ENCODE results near the gene ZBTB7B. TPM values are rescaled to one million over a fixed set of nuclear protein-coding genes. Genes with fewer than 3 reads are reported as not detected.

Gene ZBTB7B
- total RNA-seq, 1 donor from 2014 or later, result 56.6 TPM

GRCh38 chr1:155012776-155013602, 10.4 kb downstream of the ZBTB7B start:
- Mint-ChIP-seq H3K27me3 (no peaks in the 10 kb centered on the region), H3K4me3 (no peak overlapping the region), H3K9me3 (no peaks in the 10 kb centered on the region), H3K27ac (peak overlapping the region; percentile 83), H3K4me1 (peaks cover 85% of the 10 kb centered on the region), H3K36me3 (ENCODE audit: low read depth) (peaks cover 17% of the 10 kb centered on the region)
- CTCF ChIA-PET, result interaction anchor here (1.1 kb wide), 1 partner anchor 57 kb away, joined by 3 read pairs; the partner anchor contains the start of gene PBXIP1
- POLR2A ChIA-PET, result interaction anchor here (0.5 to 6.3 kb wide), 5 partner anchors 10 to 518 kb away, joined by 4 to 85 read pairs (median 12); partner anchors contain the start of genes PMVK, PYGO2 and ZBTB7B
- intact Hi-C loops (cut with micrococcal nuclease), result no loop called here
- DNase-seq (no peak), ATAC-seq (ENCODE audit: low read depth) (no peak)
- TF ChIP-seq CTCF (IDR thresholded peaks at IDR 0.05), result no peak

DNA sequence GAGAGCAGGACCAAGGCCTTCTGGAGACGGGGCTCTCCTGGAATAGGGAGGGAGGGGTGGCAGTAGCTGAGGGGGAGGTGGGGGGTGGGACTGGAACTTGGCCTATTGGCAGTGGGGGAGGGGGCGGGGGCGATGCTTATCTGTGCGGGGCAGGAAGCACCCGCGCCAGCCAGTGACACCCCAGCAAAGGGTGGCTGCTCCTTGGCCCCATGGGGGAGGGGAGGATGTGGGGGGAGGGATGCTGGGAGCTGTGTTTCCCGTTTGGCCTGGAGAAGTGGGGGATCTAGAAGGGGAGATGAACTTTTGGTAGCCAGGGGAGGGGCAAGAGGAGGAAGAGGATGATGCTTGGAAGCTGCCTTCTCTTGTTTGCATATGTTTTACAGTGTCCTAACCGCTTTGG, 11.0 kb downstream of the ZBTB7B start:
- H3K9me3 Mint-ChIP-seq, result no peaks in the 10 kb centered on the region
- intact Hi-C loops (cut with micrococcal nuclease), result no loop called here
- no peak for TF ChIP-seq CTCF (IDR thresholded peaks at IDR 0.05)
- H3K36me3 Mint-ChIP-seq (ENCODE audit: low read depth), result peaks cover 17% of the 10 kb centered on the region
- ChIA-PET POLR2A (interaction anchor here (0.5 to 6.3 kb wide), 4 partner anchors 11 to 517 kb away, joined by 4 to 85 read pairs (median 18); partner anchors contain the start of genes PYGO2 and ZBTB7B), CTCF (interaction anchor here (1.1 to 2.0 kb wide), 2 partner anchors 58 to 77 kb away, joined by 3 to 4 read pairs; partner anchors contain the start of genes PBXIP1 and PMVK)
- peak overlapping the region; percentile 83 for H3K27ac Mint-ChIP-seq
- no peaks in the 10 kb centered on the region for H3K27me3 Mint-ChIP-seq
- DNase-seq (no peak), ATAC-seq (ENCODE audit: low read depth) (no peak)
- peaks cover 86% of the 10 kb centered on the region for H3K4me1 Mint-ChIP-seq
- no peak overlapping the region for H3K4me3 Mint-ChIP-seq

- intact Hi-C loops (cut with micrococcal nuclease), result no loop called here
- Mint-ChIP-seq H3K36me3 (ENCODE audit: low read depth) (peaks cover 15% of the 10 kb centered on the region), H3K27me3 (no peaks in the 10 kb centered on the region), H3K27ac (peak overlapping the region; percentile 88), H3K4me1 (peaks cover 86% of the 10 kb centered on the region), H3K9me3 (no peaks in the 10 kb centered on the region), H3K4me3 (no peak overlapping the region)
- ATAC-seq (ENCODE audit: low read depth) (no peak), DNase-seq (no peak)
- ChIA-PET CTCF (interaction anchor here (1.3 to 3.7 kb wide), 5 partner anchors 16 to 78 kb away, joined by 3 to 35 read pairs (median 5); partner anchors contain the start of genes FLAD1, PMVK and PYGO2), POLR2A (interaction anchor here (1.1 to 6.3 kb wide), 9 partner anchors 9 to 79 kb away, joined by 3 to 85 read pairs (median 12); partner anchors contain the start of genes LENEP, PBXIP1, PMVK and PYGO2)
- no peak for TF ChIP-seq CTCF (IDR thresholded peaks at IDR 0.05)
Measured at GRCh38 chr1:155014709-155015508, 12.3 kb downstream of the ZBTB7B start.

DNA sequence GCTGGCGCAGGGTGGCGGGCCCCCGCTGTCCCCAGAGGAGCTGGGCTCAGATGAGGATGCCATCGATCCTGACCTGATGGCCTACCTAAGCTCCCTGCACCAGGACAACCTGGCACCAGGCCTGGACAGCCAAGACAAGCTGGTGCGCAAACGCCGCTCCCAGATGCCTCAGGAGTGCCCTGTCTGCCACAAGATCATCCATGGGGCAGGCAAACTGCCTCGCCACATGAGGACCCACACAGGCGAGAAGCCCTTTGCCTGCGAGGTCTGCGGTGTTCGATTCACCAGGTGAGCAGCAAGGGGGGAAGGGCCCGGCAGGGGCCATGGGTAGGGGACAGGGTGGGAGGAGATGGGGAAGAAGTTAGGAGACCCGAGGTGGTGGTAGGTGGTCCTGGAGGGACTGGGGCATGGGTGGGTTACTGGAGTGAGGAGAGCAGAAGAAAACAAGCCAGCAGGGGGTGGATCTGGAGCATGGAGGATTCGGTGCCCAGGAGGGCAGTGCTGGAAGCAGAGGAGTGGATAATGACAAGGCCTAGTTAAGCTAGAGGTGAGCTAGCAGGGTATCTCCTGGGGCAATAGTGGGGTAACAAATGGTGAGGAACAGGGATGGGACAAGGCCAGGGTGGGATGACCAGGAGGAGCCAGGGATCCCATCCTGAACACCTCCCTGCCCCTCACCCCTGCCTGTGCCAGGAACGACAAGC, 13.1 kb downstream of the ZBTB7B start:
- no peaks in the 10 kb centered on the region for H3K9me3 Mint-ChIP-seq
- DNase-seq (no peak), ATAC-seq (ENCODE audit: low read depth) (no peak)
- ChIA-PET POLR2A (interaction anchor here (1.1 to 6.3 kb wide), 13 partner anchors 9 to 79 kb away, joined by 3 to 85 read pairs (median 12); partner anchors contain the start of genes ADAM15, CKS1B, FLAD1 and LENEP), CTCF (interaction anchor here (0.6 to 3.7 kb wide), 12 partner anchors 14 to 909 kb away, joined by 3 to 35 read pairs (median 10); partner anchors contain the start of genes FLAD1, LENEP, PBXIP1 and PMVK)
- no peak overlapping the region for H3K4me3 Mint-ChIP-seq
- peak overlapping the region; percentile 88 for H3K27ac Mint-ChIP-seq
- no peaks in the 10 kb centered on the region for H3K27me3 Mint-ChIP-seq
- peaks cover 14% of the 10 kb centered on the region for H3K36me3 Mint-ChIP-seq (ENCODE audit: low read depth)
- H3K4me1 Mint-ChIP-seq, result peaks cover 81% of the 10 kb centered on the region
- intact Hi-C loops (cut with micrococcal nuclease), result loop anchor here (2.0 kb wide), 3 partner anchors 33 to 45 kb away; partner anchors contain the start of gene FLAD1
- no peak for TF ChIP-seq CTCF (IDR thresholded peaks at IDR 0.05)

All from activated B cell treated with CpG ODN at 0.5 μM for 24 hours (primary cell).